ENCODE data around the gene PCSK1N.

DNA sequence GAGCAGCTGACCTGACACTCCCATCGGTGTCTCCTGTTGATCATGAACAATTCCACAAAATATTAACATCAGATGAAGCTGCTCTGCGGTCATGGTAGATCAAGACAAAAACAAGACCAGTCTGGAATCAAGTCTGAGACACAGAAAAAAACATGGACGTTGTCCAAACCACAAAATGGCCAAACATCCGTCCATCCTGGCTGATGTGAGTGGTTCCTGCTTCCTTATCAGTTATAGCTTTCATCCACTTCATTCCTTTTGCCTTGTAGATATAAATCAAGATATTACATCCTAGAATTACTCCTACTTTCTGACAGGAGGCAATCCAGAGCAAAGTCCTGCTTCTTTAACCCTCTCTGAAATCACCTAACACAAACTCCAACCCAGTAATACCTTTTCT is 28.8 kb upstream of the PCSK1N start:
- TF ChIP-seq GATA3 (IDR thresholded peaks at IDR 0.05; ENCODE audit: low read depth, low read length) = no peak
- TF ChIP-seq GATA2 (IDR thresholded peaks at IDR 0.05; ENCODE audit: low read depth, low read length) = no peak
